Right lobe of liver (tissue), 4 donors: ENCODE measurements around the gene SIM2.

Experiments
- POLR2A ChIP-seq: fragments of 450-650 bp; IDR thresholded peaks from one replicate; pipeline ENCODE4 v1.6.1; 2017; ENCODE audit warnings: antibody characterized with exemption, mild to moderate bottlenecking
- TF ChIP-seq, protein P1 (sequence below), 4 donors: fragments of 200-600 bp in 3 of 4; fragments of 450-650 bp in 1 of 4; IDR thresholded peaks; one replicate each; pipeline versions ENCODE4 v1.5.1 to v1.8.0; 2016 to 2022; ENCODE audit warnings: antibody characterized with exemption in 4 of 4, mild to moderate bottlenecking in 2 of 4
- donor health status: DM: no; HTN: no; CAD: no.
- donor health status: DM: no; HTN: no; CAD: no.
- donor health status: DM: no; HTN: yes; CAD: no.

DNA sequence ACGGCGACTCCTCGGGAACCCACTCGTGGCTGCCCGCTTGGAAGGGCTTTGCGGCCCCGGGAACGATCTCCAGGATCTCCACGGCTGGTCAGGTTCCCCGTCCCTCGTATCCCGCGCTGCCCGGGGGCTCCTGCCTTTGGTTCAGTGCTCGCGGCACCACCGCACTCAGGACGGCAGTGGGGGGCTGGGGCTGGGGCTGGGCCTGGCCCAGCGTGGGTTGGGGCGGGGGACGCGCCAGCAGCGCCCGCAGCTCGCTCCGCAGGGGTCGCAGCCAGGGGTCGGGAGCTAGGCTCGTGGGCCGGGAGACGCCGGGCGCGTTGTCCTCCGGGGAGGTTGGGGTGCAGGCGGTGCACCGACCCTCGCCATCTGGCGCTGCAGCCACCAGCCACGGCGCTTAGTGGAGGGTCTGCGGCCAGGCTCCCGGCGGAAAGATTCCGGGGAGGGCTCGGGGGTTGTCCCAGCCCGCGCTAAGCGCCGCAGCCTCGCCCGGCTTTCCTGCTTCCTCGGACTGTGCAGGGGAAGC lies 8.9 kb downstream of the SIM2 start:
- TF ChIP-seq, protein P1, sequence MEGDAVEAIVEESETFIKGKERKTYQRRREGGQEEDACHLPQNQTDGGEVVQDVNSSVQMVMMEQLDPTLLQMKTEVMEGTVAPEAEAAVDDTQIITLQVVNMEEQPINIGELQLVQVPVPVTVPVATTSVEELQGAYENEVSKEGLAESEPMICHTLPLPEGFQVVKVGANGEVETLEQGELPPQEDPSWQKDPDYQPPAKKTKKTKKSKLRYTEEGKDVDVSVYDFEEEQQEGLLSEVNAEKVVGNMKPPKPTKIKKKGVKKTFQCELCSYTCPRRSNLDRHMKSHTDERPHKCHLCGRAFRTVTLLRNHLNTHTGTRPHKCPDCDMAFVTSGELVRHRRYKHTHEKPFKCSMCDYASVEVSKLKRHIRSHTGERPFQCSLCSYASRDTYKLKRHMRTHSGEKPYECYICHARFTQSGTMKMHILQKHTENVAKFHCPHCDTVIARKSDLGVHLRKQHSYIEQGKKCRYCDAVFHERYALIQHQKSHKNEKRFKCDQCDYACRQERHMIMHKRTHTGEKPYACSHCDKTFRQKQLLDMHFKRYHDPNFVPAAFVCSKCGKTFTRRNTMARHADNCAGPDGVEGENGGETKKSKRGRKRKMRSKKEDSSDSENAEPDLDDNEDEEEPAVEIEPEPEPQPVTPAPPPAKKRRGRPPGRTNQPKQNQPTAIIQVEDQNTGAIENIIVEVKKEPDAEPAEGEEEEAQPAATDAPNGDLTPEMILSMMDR (IDR thresholded peaks at IDR 0.05), result no peak
- no peak for TF ChIP-seq POLR2A
